CD4-positive, alpha-beta T cell treated with Interleukin-17A for 1 hour (primary cell): ENCODE results near the gene PTBP3.
"Not testable (repeated sequence)": the region's sequence is repeated elsewhere in the genome, so short reads cannot be mapped to it uniquely, and the experiment has no call there.

ENCODE experiments used
- DNase-seq: peaks from one replicate; pipeline ENCODE4 v3.0.0-alpha.2; 2020

Gene PTBP3

GRCh38 chr9:112194969-112195431, 138.4 kb downstream of the PTBP3 start:
- no peak for DNase-seq

GRCh38 chr9:112193572-112194288, 139.7 kb downstream of the PTBP3 start:
- no peak for DNase-seq

- not testable (repeated sequence) for DNase-seq
These were observed 143.1 kb downstream of the PTBP3 start for GRCh38 chr9:112190320-112190719.

DNA sequence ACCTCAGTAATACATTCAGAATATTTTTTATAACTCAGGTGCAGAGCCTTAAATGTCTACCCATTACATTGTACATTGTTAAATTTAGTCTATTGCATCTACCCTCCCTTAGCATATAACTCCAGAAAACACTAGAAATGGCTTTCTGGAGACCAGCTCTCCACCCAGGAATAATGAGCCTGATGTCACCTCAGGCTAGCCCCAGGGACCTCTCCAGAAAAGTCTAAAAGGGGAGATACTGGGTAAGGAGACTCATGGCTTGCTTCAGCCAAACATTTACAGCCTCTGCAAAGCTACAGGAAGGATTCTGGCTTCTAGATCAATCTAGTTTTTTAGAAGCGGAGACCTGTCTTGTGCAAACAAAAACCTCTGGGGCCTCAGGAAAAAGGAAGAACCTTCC, 144.5 kb downstream of the PTBP3 start:
- DNase-seq, result no peak

- DNase-seq, result no peak
These were observed 146.0 kb downstream of the PTBP3 start for GRCh38 chr9:112187404-112187803.

- DNase-seq, result no peak
These were observed 146.7 kb downstream of the PTBP3 start for GRCh38 chr9:112186695-112187094.

- no peak for DNase-seq
These were observed 148.5 kb downstream of the PTBP3 start for GRCh38 chr9:112184946-112185345.

DNA sequence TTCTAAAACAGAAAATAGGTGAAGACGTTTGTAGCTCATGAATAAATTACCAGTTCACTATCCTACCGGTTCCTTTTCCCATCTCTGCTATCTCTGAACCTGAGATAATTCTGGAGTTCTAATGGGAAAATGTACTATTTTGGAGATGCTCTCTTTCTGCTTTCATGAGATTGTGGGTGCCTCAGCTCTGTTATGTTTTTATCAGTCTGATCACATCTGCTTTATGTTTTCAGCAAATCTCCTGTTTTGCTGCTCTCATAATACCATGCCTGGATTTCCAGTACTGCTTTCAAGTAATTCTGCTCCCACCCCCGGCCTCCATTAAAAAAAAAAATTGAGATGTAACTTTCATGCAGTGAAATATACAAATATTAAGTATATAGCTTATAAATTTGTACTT, 149.2 kb downstream of the PTBP3 start:
- no peak for DNase-seq

GRCh38 chr9:112180387-112180881, 153.0 kb downstream of the PTBP3 start:
- peak; percentile 74 for DNase-seq

DNA sequence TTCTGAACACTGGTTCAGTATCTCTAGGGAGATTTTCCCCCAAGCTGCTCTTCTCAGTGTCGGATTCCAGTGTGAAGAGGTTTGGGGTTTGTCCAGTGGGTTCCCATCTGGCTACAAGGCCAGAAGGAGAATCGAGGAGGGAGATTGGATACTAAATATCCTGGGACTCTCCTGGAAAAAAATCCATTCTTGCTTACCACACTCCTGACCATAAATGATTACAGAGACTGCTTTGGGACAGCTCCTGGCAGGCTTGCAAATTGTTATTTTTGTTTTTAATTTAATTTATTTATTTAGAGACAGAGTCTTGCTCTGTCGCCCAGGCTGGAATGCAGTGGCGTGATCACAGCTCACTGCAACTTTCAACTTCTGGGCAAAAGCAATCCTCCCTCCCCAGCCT, 153.6 kb downstream of the PTBP3 start:
- DNase-seq, result no peak

DNA sequence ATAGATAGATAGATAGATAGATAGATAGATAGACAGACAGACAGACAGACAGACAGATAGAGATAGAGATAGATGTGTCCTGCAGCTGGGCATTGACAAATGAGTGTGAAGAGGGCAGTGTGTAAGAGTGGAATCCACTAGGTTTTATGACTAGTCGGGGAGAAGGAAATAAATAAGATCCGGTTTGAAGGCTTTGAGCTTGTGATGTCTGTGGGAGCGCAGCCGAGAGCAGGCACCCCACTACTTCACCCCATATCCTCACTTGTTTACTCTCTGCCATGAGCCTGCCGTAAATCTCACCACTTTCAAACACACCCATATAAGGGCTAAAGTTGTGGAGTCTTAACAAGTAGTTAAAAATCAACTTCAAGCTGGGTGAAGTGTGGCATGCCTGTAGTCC, 156.9 kb downstream of the PTBP3 start:
- peak; percentile 64 for DNase-seq

DNA sequence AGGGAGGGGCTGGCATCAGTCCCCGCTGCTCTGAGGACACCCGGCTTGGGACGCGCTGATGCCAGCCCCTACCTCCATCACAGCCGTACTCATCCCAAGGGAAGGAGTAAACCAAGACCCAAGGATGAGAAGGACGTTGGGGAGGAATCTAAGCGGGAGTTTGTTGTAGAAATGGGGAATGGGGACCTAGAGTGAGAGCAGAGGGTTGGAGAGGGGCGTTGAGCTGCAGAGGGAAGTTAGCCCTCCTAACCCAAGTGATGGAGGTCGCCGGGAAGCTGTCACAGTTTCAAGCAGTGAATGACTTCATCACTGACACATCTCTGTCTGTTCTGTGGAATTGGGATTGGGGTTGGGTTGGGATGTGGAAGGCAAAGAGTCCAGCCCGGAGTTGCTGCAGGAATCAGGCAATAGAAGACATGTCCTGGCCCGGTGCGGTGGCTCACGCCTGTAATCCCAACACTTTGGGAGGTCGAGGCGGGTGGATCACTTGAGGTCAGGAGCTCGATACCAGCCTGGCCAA, 157.6 kb downstream of the PTBP3 start:
- peak; percentile 17 for DNase-seq

DNA sequence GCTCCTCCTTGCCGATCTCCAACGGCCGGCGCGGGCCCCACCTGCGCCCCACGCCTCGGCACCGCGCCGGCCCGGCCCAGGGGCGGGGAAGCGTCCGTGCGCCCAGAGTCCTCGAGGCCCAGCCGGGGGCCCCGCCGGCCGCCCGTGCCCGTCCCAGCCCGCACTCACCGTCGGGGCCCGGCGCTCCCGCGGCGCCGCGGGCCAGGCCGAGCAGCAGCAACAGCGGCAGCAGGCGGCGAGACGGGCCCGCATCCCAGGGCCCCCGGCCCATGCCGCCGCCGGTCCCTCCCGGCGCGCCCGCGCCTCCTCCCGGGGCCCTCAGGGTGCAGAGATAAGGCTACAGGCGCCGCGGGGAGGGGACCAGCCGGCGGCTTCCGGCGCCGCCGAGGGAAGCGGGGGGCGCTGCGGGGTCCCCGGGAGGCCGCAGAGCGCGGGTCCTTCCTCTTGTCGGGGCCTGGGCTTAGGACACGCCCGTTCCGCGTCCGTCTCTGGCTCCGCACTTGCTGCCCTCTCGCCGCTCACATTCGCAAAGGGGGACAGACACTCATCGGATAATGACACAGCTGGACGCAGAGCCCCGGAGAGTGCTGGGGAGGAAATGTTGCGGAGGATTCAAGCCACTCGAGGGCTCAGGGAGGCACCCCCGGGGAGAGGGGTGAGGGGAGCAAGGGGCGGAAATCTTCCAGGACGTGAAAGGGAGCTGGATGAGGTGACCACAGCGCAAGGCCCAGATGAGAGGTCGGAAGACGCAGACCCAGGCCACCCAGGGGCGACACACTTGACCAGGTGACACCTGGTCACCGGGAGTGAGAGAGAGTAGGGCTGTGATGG, 158.2 kb downstream of the PTBP3 start, which contains the start of gene SUSD1:
Gene SUSD1, minus strand, starts transcription at position 333 of the 831 bp plus-strand sequence. Its CDS starts 62 bp downstream, at position 271.
- peak; percentile 43 for DNase-seq

GRCh38 chr9:112174222-112174964, 159.0 kb downstream of the PTBP3 start:
- peak; percentile 84 for DNase-seq

- DNase-seq, result no peak
These were observed 159.8 kb downstream of the PTBP3 start for GRCh38 chr9:112173489-112174221.

DNA sequence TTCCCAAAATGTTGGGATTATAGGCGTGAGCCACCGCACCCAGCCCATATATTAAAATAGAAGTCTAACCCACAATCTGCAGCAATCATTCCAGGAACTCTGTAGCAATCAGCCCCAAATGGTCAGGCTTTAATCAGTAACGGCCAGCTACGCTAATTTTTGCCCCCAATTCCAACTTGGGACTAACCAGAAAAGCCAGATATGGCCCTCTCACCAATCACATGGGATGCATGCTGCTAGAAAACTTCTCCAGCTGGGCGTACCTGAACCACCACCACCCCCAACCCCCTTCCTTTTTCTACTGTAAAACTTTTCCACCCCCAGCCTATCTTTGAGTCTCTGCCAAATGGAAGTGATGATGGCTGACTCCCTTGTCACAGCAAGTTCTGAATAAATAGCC, 162.5 kb downstream of the PTBP3 start:
- no peak for DNase-seq

DNA sequence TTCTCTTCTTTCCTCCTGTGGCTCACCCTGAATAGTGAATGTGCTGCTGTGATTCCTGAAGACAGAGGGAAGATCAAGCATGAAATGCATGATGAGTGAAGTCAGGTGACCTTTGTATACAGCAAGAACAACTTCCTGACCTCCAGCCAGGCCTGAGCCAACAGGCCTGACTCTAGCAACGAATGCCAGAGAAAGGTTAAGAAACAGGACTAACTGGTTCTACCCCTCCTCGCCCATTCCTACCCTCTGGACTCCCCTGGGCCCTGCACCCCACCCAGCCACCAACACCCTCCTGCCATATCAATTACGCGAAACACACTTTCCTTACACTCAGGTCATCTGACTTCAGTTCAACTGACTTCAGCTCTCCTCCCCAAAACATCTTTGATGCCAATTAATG, 163.2 kb downstream of the PTBP3 start:
- DNase-seq, result no peak

- DNase-seq, result no peak
These were observed 164.1 kb downstream of the PTBP3 start for GRCh38 chr9:112169368-112169767.

DNA sequence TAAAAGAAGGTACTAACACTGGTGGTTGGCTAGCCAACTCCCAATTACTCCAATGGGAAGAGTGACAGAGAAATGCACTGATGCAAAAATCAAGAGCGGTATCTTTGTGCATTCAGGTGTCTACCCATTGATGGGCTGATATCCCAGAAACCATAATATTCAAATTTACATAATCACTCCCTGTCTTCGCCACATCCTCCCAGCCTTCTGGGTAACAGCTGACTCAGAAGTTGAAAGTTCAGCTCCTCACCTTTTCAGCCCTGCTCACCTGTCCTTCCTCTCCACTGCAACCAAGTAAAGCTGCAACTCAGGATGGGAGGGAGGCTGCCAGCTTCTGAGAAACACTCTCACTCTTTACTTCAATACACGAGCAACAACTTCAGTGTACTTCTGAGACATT, 165.2 kb downstream of the PTBP3 start:
- DNase-seq, result peak; percentile 19
